HT1080 (cell line): ENCODE results near the gene FMNL2. TPM values are rescaled to one million over a fixed set of nuclear protein-coding genes. Genes with fewer than 3 reads are reported as not detected.
"Not testable (repeated sequence)": the region's sequence is repeated elsewhere in the genome, so short reads cannot be mapped to it uniquely, and the experiment has no call there.

Source experiments
- DNase-seq: peaks from one replicate; pipeline ENCODE4 v3.0.0-alpha.2; 2015; ENCODE audit warnings: low read depth
- total RNA-seq: library from RNA; depleted of rRNA; stranded (reverse); fragments of >200 nt; shearing (Covaris generic); gene quantifications from 2 replicates; pipeline ENCODE4 v1.2.3, GENCODE V29; 2014

Gene FMNL2
- total RNA-seq, 1 experiment from 2014 or later, result 42.6 TPM

DNA sequence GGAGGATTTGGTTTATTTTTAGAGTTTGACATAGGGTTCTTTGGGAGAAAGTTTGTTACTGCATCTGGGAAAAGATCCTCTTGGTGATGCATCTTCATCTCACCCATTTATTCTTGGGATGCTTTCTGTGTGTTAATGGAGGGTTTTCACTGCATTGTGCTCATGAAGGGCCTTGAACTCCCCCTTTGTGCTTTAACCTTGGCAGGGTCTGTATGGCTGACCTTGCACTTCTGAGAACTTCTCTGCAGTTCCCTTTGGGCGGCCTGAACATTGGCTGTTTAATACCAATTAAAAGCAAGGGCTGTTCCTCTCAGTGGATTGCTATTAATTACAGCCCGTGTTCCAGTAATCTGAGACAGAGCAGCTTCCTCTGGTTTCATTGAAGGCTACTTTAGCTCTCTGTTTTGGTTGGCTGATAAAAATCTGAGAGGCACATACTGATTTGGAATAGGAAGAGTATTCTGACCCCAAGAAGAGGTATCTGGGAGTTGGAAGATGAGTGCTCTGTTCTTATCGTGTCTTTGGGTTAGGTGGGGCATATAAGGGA, 37.5 kb downstream of the FMNL2 start:
- DNase-seq, result no peak

DNA sequence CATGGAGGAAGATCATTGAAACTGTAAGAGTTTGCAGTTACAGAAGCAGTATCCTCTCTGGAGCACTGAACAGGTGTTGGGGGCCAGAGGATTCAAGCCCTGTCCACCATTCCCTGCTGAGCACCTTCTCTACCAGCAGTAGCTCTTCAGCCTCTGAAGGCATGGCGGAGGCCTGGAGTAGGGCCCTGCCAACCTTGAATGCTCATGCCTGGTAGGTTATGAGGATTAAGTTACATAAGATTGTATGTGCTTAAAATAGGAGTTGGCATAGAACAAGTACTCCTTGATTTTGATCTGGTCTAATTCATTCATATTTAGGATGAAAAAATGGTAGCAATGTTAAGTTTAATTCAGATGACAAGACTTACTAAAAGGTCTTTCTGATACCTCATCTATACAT, 40.2 kb downstream of the FMNL2 start:
- DNase-seq, result no peak

DNA sequence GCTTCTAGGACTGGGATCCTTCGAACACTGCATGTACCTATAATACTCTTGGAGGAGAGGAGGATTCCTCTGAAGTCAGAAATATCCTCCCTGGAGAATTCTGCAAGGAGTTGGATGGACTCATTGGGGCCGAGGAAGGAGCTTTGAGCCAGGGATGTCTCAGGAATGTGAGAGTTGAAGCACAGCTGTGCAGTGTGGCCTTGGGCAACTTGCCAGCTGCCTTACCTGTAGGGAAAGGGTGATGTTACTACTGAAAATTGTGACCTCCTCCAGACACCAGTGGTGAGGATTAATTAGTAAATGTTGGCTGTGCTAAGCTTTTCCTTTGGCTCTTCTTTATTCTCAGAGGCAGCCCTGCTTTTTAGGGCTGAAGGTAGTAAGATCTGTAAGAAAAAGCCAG, 41.4 kb downstream of the FMNL2 start:
- DNase-seq, result no peak

GRCh38 chr2:152376968-152377367, 42.0 kb downstream of the FMNL2 start:
- peak; percentile 61 for DNase-seq

- no peak for DNase-seq
Observed at GRCh38 chr2:152379089-152379488, 44.1 kb downstream of the FMNL2 start.

- DNase-seq, result no peak
Observed at GRCh38 chr2:152380261-152381055, 45.5 kb downstream of the FMNL2 start.

GRCh38 chr2:152383702-152384101, 48.7 kb downstream of the FMNL2 start:
- DNase-seq, result no peak

DNA sequence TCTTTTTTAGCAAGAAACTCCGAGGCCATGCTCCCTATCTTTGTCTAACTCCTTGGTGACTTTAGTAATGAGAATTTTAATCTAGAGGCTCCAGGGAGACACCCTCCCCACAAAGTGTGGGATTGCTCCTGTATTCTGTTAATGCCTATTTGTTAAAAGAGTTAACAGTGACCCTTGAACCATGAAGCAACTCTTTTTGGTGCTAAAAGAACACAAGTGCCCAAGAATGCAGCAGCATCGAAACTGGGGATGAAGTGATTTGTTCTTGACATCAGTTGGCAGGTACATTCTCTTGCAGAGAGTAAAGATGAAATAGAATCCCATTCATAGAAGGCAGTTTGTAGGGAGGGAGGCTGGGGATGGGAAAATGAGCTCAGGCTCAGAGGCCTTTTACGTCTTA, 50.0 kb downstream of the FMNL2 start:
- DNase-seq, result no peak

- no peak for DNase-seq
Observed at GRCh38 chr2:152385650-152386049, 50.7 kb downstream of the FMNL2 start.

DNA sequence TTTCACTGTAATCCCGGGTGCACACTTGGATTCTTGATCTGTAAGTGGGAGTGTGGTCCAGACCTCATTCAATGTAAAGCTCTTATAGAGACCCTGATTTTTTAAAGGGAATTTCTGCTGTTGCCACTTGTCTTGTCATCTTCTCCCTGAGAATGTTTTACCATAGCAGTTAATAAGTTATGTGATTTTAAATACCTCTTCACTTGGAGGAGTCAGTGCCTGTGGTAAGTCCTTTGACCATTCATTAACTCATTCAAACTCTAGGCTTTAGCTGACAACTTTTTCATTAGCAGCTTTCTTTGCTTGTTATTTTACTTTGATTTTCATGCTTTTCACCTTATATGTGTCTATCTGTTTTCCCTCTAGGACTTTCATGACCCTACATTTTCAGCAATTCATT, 51.3 kb downstream of the FMNL2 start:
- DNase-seq, result no peak

- DNase-seq, result no peak
Observed at GRCh38 chr2:152387041-152387440, 52.1 kb downstream of the FMNL2 start.

- not testable (repeated sequence) for DNase-seq
Observed at GRCh38 chr2:152388269-152388668, 53.3 kb downstream of the FMNL2 start.

DNA sequence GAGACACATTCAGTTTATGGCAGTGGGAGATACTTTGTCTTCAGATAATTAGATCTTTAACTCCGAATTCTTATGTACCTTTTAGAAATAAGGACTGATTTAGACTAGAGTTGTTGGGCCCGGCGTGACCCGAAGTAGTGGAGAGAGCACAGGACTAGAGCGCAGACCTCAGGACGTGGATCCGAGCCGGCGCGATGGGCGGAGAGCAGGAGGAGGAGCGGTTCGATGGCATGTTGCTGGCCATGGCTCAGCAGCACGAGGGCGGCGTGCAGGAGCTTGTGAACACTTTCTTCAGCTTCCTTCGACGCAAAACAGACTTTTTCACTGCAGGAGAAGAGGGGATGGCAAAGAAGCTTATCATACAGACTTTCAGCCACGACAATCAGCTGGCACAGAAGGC, 54.5 kb downstream of the FMNL2 start:
- no peak for DNase-seq

GRCh38 chr2:152390837-152391236, 55.9 kb downstream of the FMNL2 start:
- no peak for DNase-seq

GRCh38 chr2:152391318-152391717, 56.3 kb downstream of the FMNL2 start:
- no peak for DNase-seq

- DNase-seq, result no peak
Observed at GRCh38 chr2:152393377-152393776, 58.4 kb downstream of the FMNL2 start.

- no peak for DNase-seq
Observed at GRCh38 chr2:152394326-152394725, 59.4 kb downstream of the FMNL2 start.

GRCh38 chr2:152395103-152395502, 60.1 kb downstream of the FMNL2 start:
- no peak for DNase-seq

GRCh38 chr2:152395572-152395971, 60.6 kb downstream of the FMNL2 start:
- no peak for DNase-seq

DNA sequence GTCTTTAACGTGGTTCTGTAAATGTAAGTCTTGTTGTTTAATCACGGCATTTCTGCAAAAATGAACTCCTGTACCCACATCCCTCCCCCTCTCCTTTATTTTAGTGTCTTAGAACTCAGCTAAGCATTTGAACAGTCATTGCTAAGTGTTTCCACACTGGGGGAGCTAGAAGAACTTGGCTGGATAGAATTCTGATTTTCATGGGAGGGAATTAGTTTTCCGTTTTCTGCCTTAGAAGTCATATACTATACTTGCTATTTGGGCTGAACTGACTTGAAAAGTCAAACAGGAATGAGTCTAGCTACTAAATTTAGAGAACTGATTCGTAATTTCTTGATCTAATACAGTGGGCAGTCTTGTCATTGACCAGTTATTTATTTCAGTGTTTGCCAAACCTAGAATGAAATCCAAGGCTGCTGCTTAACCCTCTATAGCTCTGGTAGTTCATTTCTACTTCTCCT, 61.1 kb downstream of the FMNL2 start:
- no peak for DNase-seq

GRCh38 chr2:152396763-152397162, 61.8 kb downstream of the FMNL2 start:
- DNase-seq, result no peak

GRCh38 chr2:152399003-152399402, 64.0 kb downstream of the FMNL2 start:
- DNase-seq, result no peak

GRCh38 chr2:152400607-152401214, 65.7 kb downstream of the FMNL2 start:
- no peak for DNase-seq
